Activated CD8-positive, alpha-beta memory T cell treated with anti-CD3 and anti-CD28 coated beads, Interleukin-2, amount 10 ng/mL, durations not matched to agents 7 days and 5 days (primary cell): ENCODE results near the gene FLOT1. TPM values are rescaled to one million over a fixed set of nuclear protein-coding genes. Genes with fewer than 3 reads are reported as not detected.

Source experiments
- ATAC-seq: fragments of 150-1000 bp; cut with Tn5 transposase; one replicate; pipeline ENCODE4 v1.10.0; 2021; ENCODE audit warnings: moderate library complexity
- CTCF ChIA-PET: fragments of 350-600 bp; sonication (Branson Sonifier 250); formaldehyde crosslinking; loops from one replicate; lab custom pipeline; 2021; ENCODE audit warnings: antibody characterized with exemption; lab: Charles Lee
- DNase-seq: peaks from one replicate; pipeline ENCODE4 v3.0.0-alpha.2; 2020
- H3K27ac Mint-ChIP-seq: one replicate; pipeline ENCODE4 v1.8.0; 2021; ENCODE audit warnings: mild to moderate bottlenecking, mixed read lengths
- H3K27me3 Mint-ChIP-seq: one replicate; pipeline ENCODE4 v1.8.0; 2021; ENCODE audit warnings: mixed read lengths
- H3K36me3 Mint-ChIP-seq: one replicate; pipeline ENCODE4 v1.8.0; 2021; ENCODE audit warnings: mild to moderate bottlenecking, mixed read lengths
- H3K4me1 Mint-ChIP-seq: one replicate; pipeline ENCODE4 v1.8.0; 2021; ENCODE audit warnings: mixed read lengths
- H3K4me3 Mint-ChIP-seq: one replicate; pipeline ENCODE4 v1.8.0; 2021; ENCODE audit warnings: mild to moderate bottlenecking, moderate library complexity, mixed read lengths
- H3K9me3 Mint-ChIP-seq: one replicate; pipeline ENCODE4 v1.8.0; 2022; ENCODE audit warnings: low read depth, mixed read lengths
- total RNA-seq, 2 experiments: library from RNA; stranded (reverse); gene quantifications; one replicate each; pipeline ENCODE4 v1.2.3, GENCODE V29; 2021

Gene FLOT1
- total RNA-seq, 2 experiments from 2014 or later, result 165 to 184 TPM

- H3K36me3 Mint-ChIP-seq, result peaks cover 72% of the 10 kb centered on the region
- H3K27ac Mint-ChIP-seq, result peak overlapping the region; percentile 90
- DNase-seq (peak; percentile 49), ATAC-seq (no peak)
- peak overlapping the region; percentile 90 for H3K4me3 Mint-ChIP-seq
- H3K9me3 Mint-ChIP-seq, result no peaks in the 10 kb centered on the region
- peaks cover 31% of the 10 kb centered on the region for H3K4me1 Mint-ChIP-seq
- no peaks in the 10 kb centered on the region for H3K27me3 Mint-ChIP-seq
- CTCF ChIA-PET, result interaction anchor here (0.8 to 23.7 kb wide), 3 partner anchors 11 to 68 kb away, joined by 3 to 936 read pairs (median 8); partner anchors contain the start of genes DHX16, FLOT1, MDC1 and TUBB
Observed at GRCh38 chr6:30683183-30683979, 59.1 kb downstream of the FLOT1 start.

GRCh38 chr6:30682143-30683117, 60.1 kb downstream of the FLOT1 start:
- CTCF ChIA-PET, result interaction anchor here (0.9 to 23.7 kb wide), 5 partner anchors 10 to 56 kb away, joined by 3 to 936 read pairs (median 3); partner anchors contain the start of genes DHX16, FLOT1, MDC1 and TUBB
- DNase-seq (peak; percentile 97), ATAC-seq (peak; percentile 59)
- peak overlapping the region; percentile 90 for H3K27ac Mint-ChIP-seq
- H3K4me3 Mint-ChIP-seq, result peak overlapping the region; percentile 90
- H3K27me3 Mint-ChIP-seq, result no peaks in the 10 kb centered on the region
- H3K9me3 Mint-ChIP-seq, result no peaks in the 10 kb centered on the region
- peaks cover 22% of the 10 kb centered on the region for H3K4me1 Mint-ChIP-seq
- peaks cover 74% of the 10 kb centered on the region for H3K36me3 Mint-ChIP-seq

- CTCF ChIA-PET, result interaction anchor here (0.9 to 23.7 kb wide), 8 partner anchors 10 to 398 kb away, joined by 3 to 936 read pairs (median 3); partner anchors contain the start of genes DHX16, FLOT1, MDC1 and TUBB
- Mint-ChIP-seq H3K4me3 (peak overlapping the region; percentile 90), H3K27ac (peak overlapping the region; percentile 90), H3K27me3 (no peaks in the 10 kb centered on the region), H3K9me3 (no peaks in the 10 kb centered on the region), H3K4me1 (peaks cover 25% of the 10 kb centered on the region), H3K36me3 (peaks cover 80% of the 10 kb centered on the region)
- ATAC-seq (no peak), DNase-seq (peak; percentile 56)
Observed at GRCh38 chr6:30681766-30682142, 60.7 kb downstream of the FLOT1 start.

DNA sequence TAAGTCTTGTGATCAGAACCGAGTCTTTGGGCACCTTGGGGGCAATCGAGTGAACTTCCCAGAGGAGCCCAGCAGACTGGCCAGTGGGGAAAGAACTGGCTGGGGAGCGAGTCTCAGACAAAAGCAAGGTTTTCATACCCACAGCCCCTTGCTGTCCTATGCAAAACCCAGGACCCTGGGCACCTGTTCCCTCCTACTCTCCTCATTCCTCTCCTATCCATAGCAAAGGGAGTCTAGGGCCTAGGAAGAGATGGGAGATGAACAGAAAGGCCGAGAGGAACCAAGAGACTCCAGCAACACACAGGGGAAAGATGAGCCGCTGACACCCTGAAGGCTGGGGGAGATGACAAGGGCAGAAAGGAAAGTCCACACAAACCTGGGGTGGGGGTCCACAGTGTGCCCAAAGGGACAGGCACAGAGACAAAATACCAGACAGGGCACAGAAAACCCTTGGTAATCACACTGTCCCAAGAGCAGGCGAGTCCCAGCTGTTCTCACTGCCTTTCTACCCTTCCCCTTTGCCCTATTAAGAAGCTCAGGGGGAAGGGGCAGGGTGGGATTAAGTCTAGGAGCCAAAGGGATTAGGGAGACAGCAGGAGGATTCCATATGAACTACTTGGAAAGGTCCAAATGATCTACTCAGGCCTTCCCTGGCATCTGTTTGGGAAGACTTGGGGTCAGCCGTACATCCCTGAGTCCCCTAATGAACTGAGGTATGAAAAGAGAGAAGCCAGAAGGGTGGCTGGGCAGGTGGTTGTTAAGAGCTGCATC, 62.5 kb downstream of the FLOT1 start:
- peak overlapping the region; percentile 90 for H3K4me3 Mint-ChIP-seq
- peaks cover 78% of the 10 kb centered on the region for H3K36me3 Mint-ChIP-seq
- H3K4me1 Mint-ChIP-seq, result peaks cover 32% of the 10 kb centered on the region
- no peaks in the 10 kb centered on the region for H3K9me3 Mint-ChIP-seq
- CTCF ChIA-PET, result interaction anchor here (0.7 to 23.7 kb wide), 10 partner anchors 8 to 199 kb away, joined by 3 to 936 read pairs (median 6); partner anchors contain the start of genes FLOT1, IER3, MDC1 and MRPS18B
- ATAC-seq, result no peak
- H3K27ac Mint-ChIP-seq, result peak overlapping the region; percentile 90
- DNase-seq, result peak; percentile 41
- H3K27me3 Mint-ChIP-seq, result no peaks in the 10 kb centered on the region

GRCh38 chr6:30678964-30679726, 63.3 kb downstream of the FLOT1 start:
- DNase-seq (peak; percentile 94), ATAC-seq (peak; percentile 56)
- H3K27ac Mint-ChIP-seq, result peak overlapping the region; percentile 90
- H3K4me1 Mint-ChIP-seq, result peaks cover 33% of the 10 kb centered on the region
- CTCF ChIA-PET, result interaction anchor here (0.5 to 23.7 kb wide), 23 partner anchors 9 to 405 kb away, joined by 3 to 936 read pairs (median 4); partner anchors contain the start of genes ATAT1, FLOT1, IER3 and MDC1
- H3K36me3 Mint-ChIP-seq, result peaks cover 76% of the 10 kb centered on the region
- no peaks in the 10 kb centered on the region for H3K9me3 Mint-ChIP-seq
- H3K4me3 Mint-ChIP-seq, result peak overlapping the region; percentile 90
- H3K27me3 Mint-ChIP-seq, result no peaks in the 10 kb centered on the region

Other genes starting within 250 kb of the FLOT1 start
- 10 to 100 TPM; 64.0 to 73.5 TPM for gene GNL1, start 186.2 kb downstream of the FLOT1 start, total RNA-seq
- 10 to 100 TPM; 19.5 to 23.6 TPM for gene PRR3, start 185.4 kb downstream of the FLOT1 start, total RNA-seq
- gene ABCF1, start 171.2 kb downstream of the FLOT1 start, total RNA-seq, result 10 to 100 TPM; 73.8 to 98.6 TPM
- 100 to 1,000 TPM; 101 to 134 TPM for gene PPP1R10, start 125.4 kb downstream of the FLOT1 start, total RNA-seq
- gene MRPS18B, start 124.8 kb downstream of the FLOT1 start, total RNA-seq, result 10 to 100 TPM; 48.2 to 65.7 TPM
- gene ATAT1, start 115.8 kb downstream of the FLOT1 start, total RNA-seq, result 1 to 10 TPM; 7.5 to 8.4 TPM
- gene C6orf136, start 95.6 kb downstream of the FLOT1 start, total RNA-seq, result 10 to 100 TPM; 32.5 to 33.9 TPM
- gene DHX16, start 69.7 kb downstream of the FLOT1 start, total RNA-seq, result 10 to 100 TPM; 39.5 to 49.6 TPM
- 100 to 1,000 TPM; 257 to 293 TPM for gene PPP1R18, start 56.0 kb downstream of the FLOT1 start, total RNA-seq
- gene NRM, start 51.7 kb downstream of the FLOT1 start, total RNA-seq, result 10 to 100 TPM; 30.2 to 36.4 TPM
- 10 to 100 TPM; 67.4 to 83.9 TPM for gene MDC1, start 25.4 kb downstream of the FLOT1 start, total RNA-seq
- 1,000 to 10,000 TPM; 1,499 to 1,522 TPM for gene TUBB, start 22.3 kb downstream of the FLOT1 start, total RNA-seq
- 10 to 100 TPM in 1 of 2 experiments, 1 to 10 TPM in 1; 10.0 to 62.7 TPM for gene IER3, start 1.9 kb upstream of the FLOT1 start, total RNA-seq
- gene DDR1, start 141.8 kb upstream of the FLOT1 start, total RNA-seq, result 1 to 10 TPM; 3.8 to 4.9 TPM
- 10 to 100 TPM; 30.0 to 34.9 TPM for gene GTF2H4, start 165.5 kb upstream of the FLOT1 start, total RNA-seq
- 10 to 100 TPM; 46.6 to 54.1 TPM for gene VARS2, start 171.6 kb upstream of the FLOT1 start, total RNA-seq
- not detected for gene SFTA2, start 189.5 kb upstream of the FLOT1 start, total RNA-seq
- not detected for gene MUCL3, start 198.3 kb upstream of the FLOT1 start, total RNA-seq
- gene MUC21, start 241.0 kb upstream of the FLOT1 start, total RNA-seq, result not detected